GM19324 (cell line): ENCODE measurements around the gene TP53TG3.
"Not testable (repeated sequence)": the region's sequence is repeated elsewhere in the genome, so short reads cannot be mapped to it uniquely, and the experiment has no call there.

Source experiments
- ATAC-seq: cut with Tn5 transposase; IDR thresholded peaks from one replicate; pipeline ENCODE4 v1.9.1; 2021; ENCODE audit warnings: mild to moderate bottlenecking, moderate library complexity; ENCODE audit not compliant: unreplicated experiment, low FRiP score

TP53TG3 gene, protein sequence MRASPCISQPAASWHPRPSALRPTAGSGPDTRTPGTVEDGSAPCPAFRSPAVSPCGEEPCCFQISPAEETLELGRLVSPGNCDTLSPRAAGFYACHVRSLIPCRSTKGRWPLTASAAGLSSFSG

DNA sequence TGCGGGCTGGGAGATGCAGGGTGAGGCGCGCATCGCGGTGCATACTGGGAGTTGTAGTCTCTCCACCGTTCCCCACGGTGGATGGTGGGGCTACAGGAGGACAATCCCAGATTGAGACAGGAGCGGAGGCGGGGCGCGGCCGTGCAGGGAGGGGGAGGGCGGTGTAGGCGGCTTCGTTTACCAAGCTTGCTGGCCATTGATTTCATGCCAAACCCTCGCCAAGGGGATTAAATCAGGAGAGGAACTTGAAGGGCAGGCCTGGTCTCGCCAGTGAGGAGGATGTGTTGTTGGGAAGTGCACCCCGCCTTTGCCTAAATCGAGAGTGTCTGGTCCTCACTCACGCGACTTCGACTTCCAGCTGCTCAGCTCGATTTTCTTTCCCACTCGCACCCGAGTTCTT is at the start of gene TP53TG3:
Gene TP53TG3, minus strand, starts transcription at position 101 of the 400 bp plus-strand sequence. Its CDS starts 68 bp downstream, at position 33.
- ATAC-seq = not testable (repeated sequence)

DNA sequence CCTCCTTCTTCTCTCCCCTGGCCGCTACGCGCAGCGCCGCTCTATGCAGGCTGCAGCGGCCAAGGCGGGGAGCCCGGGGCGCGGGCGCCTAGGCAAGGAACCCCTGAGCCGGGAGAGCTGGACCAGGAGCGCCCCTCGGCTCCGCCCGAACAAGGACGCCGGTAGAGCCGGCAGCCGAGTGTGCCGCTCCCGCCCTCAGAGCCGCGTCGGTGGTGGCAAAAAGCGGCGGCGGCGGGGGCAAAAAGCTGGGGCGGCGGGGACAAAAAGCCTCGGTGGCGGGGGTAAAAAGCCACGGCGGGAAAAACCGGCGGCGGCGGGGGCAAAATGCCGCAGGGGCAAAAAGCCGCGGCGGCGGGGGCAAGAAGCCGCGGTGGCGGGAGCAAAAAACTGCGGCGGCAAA is 25.1 kb downstream of the TP53TG3 start:
- not testable (repeated sequence) for ATAC-seq

DNA sequence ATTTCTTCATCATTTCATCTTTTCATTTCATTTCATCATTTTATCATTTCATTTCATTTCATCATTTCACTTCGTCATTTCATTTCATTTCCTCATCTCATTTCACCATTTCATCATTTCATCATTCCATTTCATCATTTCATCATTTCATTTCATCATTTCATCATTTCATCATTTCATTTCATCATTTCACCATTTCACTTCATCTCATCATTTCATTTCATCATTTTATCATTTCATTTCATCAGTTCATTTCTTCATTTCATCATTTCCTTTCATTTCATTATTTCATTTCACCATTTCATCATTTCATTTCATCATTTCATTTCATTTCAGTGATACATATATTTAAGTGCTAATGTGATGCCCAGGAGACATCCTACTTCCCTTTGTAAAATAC is 28.4 kb downstream of the TP53TG3 start:
- ATAC-seq = not testable (repeated sequence)

DNA sequence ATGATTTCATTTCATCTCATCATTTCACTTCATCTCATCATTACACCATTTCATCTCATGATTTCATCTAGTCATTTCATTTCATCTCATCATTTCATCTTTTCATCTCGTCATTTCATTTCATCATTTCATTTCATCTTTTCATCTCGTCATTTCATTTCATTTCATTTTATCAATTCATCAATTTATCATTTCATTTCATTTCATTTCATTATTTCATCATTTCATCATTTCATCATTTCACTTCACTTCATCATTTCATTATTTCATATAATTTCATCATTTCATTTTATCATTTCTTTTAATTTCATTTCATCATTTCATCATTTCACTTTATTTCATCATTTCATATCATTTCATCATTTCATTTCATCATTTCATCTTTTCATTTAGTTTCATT is 29.2 kb downstream of the TP53TG3 start:
- not testable (repeated sequence) for ATAC-seq

DNA sequence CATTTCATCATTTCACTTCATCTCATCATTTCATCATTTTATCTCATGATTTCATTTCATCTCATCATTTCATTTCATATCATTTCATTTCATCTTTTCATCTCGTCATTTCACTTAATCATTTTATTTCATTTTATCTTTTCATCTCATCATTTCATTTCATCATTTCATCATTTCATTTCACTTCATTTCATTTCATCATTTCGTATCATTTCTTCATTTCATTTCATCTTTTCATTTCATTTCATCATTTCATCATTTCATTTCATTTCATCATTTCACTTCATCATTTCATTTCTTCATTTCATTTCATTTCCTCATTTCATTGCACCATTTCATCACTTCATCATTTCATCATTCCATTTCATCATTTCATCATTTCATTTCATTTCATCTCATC is 29.8 kb downstream of the TP53TG3 start:
- not testable (repeated sequence) for ATAC-seq

DNA sequence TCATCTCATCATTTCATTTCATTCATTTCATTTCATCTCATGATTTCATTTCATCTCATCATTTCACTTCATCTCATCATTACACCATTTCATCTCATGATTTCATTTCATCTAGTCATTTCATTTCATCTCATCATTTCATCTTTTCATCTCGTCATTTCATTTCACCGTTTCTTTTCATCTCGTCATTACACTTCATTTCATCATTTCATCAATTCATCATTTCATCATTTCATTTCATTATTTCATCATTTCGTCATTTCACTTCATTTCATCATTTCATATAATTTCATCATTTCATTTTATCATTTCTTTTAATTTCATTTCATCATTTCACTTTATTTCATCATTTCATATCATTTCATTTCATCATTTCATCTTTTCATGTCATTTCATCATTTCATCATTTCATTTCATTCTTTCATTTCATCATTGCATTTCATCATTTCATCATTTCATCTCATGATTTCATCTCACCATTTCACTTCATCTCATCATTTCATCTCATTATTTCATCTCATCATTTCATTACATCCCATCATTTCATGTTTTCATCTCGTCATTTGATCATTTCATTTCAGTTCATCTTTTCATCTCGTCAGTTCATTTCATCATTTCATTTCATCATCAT is 30.6 kb downstream of the TP53TG3 start:
- not testable (repeated sequence) for ATAC-seq

DNA sequence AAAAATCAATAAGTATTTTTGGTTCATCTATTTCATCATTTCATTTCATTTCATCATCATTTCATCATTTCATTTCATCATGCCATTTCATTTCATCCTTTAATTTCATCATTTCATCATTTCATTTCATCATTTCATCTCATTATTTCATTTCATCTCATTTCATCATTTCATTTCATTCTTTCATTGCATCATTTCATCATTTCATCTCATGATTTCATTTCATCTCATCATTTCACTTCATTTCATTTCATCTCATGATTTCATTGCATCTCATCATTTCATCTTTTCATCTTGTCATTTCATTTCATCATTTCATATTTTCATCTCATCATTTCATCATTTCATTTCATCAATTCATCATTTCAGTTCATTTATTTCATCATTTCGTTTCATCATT is 31.2 kb downstream of the TP53TG3 start:
- not testable (repeated sequence) for ATAC-seq

DNA sequence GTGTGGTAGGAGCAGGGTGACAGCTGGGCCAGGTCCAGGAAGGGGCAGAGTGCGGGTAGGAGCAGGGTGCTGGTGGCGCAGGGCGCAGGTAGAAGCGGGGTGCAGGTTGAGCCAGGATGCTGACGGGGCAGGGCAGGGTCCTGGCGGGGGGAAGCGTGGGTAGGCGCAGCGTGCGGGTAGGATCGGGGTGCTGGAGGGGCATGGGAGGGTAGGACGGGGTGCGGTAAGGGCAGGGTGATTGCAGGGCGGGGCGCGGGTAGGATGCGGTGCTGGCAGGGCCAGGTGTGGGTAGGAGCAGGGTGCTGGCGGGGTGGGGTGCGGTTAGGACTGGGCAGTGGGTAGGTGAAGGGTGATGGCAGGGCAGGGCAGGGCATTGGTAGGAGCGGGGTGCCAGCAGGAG is 38.4 kb downstream of the TP53TG3 start:
- not testable (repeated sequence) for ATAC-seq

DNA sequence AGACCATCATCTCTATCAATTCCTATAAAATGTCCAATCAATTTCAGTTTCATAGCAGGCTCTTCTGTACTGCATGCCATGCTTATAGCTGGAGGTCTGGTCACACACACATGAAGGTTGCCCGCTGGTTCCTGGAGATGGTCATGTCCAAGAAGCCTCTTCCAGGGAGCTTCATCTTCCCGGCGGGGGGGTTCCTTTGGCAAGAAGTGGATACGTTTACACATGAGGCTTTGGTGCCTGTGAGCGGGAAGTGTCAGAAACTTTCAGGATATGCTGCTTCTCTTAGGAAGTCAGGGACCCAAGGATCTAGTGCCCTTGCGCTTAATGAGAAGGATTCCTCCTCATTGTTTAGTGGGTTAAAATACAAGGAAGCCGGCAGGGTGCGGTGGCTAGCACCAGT is 43.9 kb downstream of the TP53TG3 start:
- ATAC-seq = not testable (repeated sequence)
